Stimulated activated naive CD4-positive, alpha-beta T cell (primary cell): Measurements from ENCODE around the gene PERCC1.
"Not testable (repeated sequence)": the region's sequence is repeated elsewhere in the genome, so short reads cannot be mapped to it uniquely, and the experiment has no call there.

ENCODE experiments used
- DNase-seq, 6 experiments: peaks; one replicate each; lab custom pipeline; 2025; lab: John Stamatoyannopoulos, UW

PERCC1 gene

DNA sequence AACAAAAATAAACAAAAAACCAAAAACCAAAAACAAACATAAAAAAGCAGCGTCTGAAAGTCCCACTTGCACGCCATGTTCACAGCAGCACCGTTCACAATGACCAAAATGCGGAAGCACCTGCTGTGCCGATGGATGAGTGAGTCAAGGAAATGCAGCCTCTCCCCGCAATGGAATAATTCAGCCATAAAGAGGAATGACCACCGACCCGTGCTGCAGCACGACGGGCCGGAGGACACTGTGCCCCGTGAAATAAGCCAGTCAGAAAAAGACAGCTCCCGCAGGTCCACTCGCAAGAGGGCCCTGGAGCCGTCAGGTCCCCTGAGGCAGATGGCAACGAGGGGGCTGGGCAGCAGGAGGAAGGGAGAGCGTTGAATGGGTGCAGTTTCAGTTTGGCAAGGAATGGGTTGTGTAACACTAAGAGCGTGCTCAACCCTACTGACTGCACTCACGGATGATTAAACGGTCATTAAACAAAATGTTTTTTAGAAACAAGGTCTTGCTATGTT lies 38.9 kb downstream of the PERCC1 start:
- DNase-seq = no peak

DNA sequence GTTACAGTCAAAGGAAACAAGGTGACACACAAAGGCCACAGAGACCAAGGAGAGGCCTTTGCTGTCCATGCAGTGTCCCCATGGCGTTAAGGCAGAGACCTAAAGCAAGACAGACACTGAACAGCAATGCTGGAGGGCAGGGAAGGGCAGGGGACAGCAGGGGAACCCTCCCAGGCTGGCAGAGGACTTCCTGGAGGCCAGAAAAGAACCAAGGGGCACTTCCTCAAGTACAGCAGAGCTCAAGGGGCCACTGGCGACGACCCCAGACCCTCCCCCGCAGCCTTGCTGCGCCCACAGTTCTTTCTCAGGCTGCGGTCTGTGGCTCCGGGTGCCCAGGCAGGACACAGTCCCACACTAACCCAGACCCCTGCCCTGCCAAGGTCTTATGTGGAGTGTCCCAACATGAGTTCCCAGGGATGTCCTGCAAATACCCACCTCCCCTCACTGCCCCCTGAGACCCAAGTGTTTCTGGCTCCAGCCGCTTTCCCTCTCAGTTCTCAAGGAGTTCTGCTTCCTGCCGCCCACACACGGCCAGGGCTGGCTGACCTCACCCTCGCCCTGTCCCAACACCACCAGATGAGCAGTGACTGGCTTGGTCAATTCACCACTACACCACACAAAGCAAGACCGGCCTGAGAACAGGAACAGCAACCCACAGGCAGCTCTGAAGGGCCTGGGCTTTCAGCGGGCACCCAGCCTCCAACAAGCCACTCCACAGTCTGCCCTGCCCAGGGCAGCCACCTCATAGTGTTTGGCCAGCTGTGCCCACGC lies 39.8 kb downstream of the PERCC1 start:
- DNase-seq = no peak

DNA sequence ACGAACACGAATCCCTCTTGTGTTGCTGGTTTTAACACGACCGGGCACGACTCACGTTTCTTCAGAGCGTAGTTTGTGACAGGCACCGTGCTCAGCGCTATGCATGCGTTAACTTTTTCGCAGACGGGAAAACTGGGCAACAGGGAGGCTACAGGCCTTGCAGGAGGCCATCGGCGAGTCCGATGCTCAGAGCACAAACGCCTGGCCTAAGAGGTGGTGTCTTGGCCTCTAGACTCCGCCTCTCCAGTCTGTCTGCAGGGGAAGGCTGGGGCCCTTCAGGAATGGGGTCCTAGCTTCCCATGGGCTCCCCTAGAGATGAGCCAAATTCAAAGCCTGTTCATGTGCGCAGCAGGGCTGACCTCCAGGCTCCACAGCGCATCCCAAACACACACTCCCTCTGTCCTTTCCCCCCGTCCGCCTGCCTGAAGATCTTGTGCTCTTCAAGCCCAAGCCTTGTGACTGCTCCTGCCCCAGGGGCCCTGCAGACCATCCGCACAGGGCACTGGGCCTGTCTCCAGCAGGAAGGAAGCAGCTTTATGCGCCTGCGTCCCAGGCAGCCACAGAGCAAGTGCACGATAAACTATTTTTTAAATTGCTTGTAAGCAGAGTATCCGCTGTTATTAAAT lies 40.8 kb downstream of the PERCC1 start:
- no peak for DNase-seq

DNA sequence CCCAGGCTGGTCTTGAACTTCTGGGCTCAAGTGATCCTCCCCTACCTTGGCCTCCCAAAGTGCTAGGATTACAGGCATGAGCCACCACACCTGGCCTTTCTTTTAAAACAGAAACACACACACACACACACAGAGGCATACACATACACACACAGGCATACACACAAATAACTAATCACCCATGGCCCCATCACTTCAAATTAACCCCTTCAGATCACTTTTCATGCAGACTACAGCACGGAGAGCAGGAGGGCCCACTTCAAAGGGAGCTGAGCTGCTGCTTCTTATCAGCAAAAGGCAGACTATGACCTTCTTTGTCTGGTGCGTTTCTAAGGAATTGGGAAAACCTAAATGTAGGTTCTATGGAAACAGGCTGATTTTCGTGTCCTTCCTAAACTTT lies 42.1 kb downstream of the PERCC1 start:
- no peak for DNase-seq

DNA sequence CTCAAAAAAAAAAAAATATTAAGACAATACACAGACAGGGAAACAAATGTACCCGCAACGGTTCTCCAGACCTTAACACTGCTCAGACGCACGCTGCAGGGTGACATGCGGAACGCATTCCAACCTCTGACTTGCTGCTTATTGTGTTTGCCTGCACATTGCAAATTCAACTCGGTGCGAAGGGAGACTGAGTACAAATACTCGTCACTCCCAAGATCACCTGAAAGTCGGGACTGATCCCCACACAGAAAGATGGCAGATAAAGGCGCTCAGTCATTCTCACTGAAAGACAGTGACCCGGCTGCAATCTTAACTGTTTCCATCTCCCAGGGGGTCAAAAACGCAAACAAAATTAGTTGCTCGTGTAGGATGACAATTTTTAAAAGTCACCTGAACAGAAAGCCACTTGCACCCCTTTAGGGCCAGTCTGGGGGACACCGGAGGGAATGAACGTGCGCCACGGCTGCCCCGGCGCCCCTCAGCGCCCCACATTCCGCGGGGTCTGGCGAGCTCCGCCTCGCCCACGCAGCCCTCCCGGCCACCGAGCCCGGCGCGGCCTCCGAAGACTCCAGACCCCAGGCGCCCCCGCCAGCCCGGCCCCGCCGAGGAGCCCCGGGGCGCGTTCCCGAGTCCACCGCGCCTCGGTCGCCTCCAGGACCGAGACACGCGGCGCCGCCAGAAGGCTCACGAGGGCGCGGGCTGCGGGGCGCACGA lies 43.4 kb downstream of the PERCC1 start:
- peak in 1 of 6 experiments; percentile 19 for DNase-seq

DNA sequence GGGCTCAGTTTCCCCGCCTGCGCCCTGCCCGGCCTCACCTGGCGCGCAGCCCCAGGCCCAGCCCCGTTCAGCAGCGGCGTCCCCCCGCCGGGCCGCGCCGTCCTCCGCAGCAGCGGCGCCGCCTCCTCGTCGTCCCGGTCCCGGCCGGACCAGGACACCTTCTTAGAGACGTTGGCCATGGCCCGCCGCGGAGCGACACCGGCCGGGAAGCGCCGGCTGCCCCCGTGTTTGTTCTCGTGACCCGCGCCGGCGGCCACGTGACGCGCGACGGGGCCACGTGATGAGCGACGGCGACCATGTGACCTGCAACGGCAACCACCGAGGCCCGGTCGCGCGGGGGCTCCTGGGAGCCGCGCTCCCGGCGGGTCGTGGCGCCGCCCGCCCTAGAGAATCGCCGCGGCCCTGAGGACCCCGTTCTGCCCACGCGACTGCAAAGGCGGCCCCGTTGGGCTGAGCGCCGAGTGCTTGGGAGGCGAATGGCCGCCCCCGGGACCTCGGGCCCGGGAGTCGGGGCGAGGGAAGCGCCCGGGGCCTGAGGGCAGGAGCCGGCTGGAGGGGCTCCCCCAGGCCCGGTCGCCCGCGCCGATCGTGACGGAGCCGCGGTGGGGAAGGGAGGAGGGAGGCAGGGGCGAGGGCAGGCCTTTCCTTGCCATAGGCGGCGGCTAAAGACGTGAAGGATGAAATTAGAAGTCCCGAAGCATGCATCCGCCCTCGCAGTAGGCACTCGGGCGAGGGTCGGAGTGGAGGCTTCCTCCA lies 44.1 kb downstream of the PERCC1 start, which contains the start of gene CLCN7:
Gene CLCN7, minus strand, starts transcription at position 233 of the 756 bp plus-strand sequence. Its CDS starts 54 bp downstream, at position 179.
- peak; percentile 74 to 86 (median 82) for DNase-seq

DNA sequence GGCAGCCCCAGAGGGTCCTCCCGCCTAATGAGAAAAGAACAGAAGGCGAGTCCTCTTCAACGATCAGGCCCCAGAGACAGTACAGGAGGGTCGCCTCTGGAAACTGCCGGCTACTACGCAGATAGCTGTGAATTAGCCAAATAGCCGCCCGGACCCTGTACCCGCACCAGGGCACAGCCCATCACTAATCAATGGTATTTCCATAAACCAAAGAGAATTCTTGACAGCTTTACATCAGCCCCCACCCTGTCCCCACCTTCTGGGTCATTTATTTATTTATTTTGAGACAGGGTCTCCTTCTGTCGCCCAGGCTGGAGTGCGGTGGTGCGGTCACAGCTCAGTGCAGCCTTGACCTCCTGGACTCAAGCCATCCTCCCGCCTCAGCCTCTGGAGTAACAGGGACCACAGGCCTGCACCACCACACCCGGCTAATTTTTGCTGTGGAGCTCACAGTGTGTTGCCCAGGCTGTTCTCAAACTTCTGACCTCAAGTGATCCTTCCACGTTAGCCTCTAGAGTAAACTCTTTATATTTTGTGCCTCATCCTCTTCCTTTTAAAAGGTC lies 44.8 kb downstream of the PERCC1 start:
- no peak for DNase-seq

DNA sequence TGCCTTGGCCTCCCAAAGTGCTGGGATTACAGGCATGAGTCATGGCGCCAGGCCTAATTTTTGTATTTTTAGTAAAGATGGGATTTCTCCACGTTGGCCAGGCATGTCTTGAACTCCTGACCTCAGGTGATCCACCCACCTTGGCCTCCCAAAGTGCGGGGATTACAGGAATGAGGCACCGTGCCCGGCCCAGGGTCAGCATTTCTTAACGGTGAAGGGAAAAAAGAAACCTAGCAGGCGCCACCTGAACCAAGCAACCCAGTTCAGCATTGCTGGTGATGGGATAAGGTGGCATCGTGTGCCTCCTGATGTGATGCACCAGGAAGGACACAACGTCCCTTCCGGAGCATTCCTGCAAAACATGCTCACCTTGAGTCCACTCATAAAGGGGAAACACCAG lies 46.2 kb downstream of the PERCC1 start:
- DNase-seq = no peak

DNA sequence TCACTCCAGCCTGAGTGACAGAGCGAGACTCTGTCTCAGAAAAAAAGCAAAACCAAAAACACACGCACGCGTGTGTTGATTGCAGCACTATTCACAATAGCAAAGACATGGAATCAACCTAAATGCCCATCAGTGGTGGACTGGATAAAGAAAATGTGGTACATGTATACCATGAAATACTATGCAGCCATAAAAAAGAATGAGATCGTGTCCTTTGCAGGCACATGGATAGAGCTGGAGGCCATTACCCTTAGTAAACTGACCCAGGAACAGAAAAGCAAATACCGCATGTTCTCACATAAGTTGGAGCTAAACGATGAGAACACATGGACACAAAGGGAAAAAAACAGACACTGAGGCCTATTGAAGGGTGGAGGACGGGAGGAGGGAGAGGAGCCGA lies 48.1 kb downstream of the PERCC1 start:
- not testable (repeated sequence) for DNase-seq

DNA sequence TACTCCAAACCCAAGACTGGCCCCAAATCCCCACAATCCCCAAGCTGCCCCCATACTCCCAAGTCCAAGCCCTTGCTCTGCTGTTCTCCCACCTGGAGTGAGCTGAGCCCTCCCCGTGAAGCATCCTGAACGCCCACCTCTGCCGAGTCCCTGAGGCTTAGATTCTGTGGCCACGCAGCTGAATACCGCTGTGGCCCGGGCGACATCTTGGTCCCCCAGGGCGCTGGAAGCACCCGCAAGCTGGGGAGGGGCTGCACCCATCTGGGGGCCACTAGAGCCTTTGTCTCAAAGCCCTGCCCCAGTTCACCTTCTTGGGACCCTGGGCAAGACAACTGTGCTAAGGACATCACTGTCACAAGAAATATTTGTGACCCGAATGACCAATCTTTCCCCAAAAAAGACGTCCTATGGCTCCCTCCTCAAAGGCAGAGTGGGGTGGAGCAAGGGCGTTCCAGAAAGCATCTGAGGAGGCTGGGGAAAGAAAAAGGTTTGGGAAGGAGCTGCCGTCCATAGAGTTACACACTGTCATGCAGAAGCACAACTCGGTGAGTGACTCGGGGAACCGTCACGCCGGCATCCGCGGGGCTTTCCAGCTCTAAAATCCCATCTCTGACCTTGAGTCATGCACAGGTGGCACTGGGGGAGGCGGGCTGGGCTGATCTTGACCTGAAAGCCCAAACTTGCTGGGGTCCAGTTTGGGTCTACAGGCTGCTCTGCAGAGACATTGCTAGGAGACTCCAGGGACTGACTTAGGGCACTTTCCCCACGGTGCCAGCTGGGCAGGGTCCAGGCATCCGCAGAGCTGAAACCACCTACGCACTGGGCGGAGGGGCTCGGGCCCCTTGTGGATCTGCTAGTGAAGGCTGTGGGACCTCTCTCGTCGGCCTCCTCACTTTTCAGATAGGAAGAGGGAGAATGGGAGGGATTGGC lies 51.3 kb downstream of the PERCC1 start:
- no peak for DNase-seq
